ENCODE results near the gene PRDM5. TPM values are rescaled to one million over a fixed set of nuclear protein-coding genes. Genes with fewer than 3 reads are reported as not detected.

Gene PRDM5
- polyA plus RNA-seq, 1 donor from 2014 or later, result 1.6 TPM

- Histone ChIP-seq H3K27me3 (ENCODE audit: insufficient read depth, low read depth, low read length) (no peaks in the 10 kb centered on the region), H4K20me1 (ENCODE audit: insufficient read depth) (no peaks in the 10 kb centered on the region), H3K9me2 (ENCODE audit: insufficient read depth, low read length) (no peaks in the 10 kb centered on the region), H3K4me3 (ENCODE audit: low read length) (no peak overlapping the region), H3K36me3 (ENCODE audit: insufficient read depth, low read length) (no peaks in the 10 kb centered on the region), H2AFZ (ENCODE audit: low read depth, low read length) (no peak overlapping the region), H3F3A (ENCODE audit: insufficient read depth, low read length, poor library complexity, severe bottlenecking) (no peaks in the 10 kb centered on the region), H3K79me2 (replicated peaks; ENCODE audit: insufficient read depth, low read length) (no peaks in the 10 kb centered on the region), H3K27ac (ENCODE audit: low read length) (no peak overlapping the region), H3K9me3 (ENCODE audit: low read length) (no peaks in the 10 kb centered on the region), H3K4me2 (ENCODE audit: low read length) (no peak overlapping the region), H3K9ac (ENCODE audit: low read length) (no peak overlapping the region)
- TF ChIP-seq SMC3 (conservative IDR thresholded peaks at IDR 0.05; ENCODE audit: poor library complexity) (no peak), REST (IDR thresholded peaks at IDR 0.05; ENCODE audit: borderline replicate concordance) (no peak), POLR2AphosphoS5 (IDR thresholded peaks at IDR 0.05) (no peak), CTCF (IDR thresholded peaks at IDR 0.05; ENCODE audit: poor library complexity, severe bottlenecking) (no peak), TAF1 (IDR thresholded peaks at IDR 0.05; ENCODE audit: low read depth) (no peak)
These were observed 121.3 kb downstream of the PRDM5 start for GRCh38 chr4:120801137-120801758.

GRCh38 chr4:120798570-120798969 lies 124.0 kb downstream of the PRDM5 start:
- H4K20me1 ChIP-seq (ENCODE audit: insufficient read depth), result no peaks in the 10 kb centered on the region
- H3K4me3 ChIP-seq (ENCODE audit: low read length), result no peak overlapping the region
- no peaks in the 10 kb centered on the region for H3K9me3 ChIP-seq (ENCODE audit: low read length)
- H3K9ac ChIP-seq (ENCODE audit: low read length), result no peak overlapping the region
- H3K79me2 ChIP-seq (replicated peaks; ENCODE audit: insufficient read depth, low read length), result no peaks in the 10 kb centered on the region
- H3F3A ChIP-seq (ENCODE audit: insufficient read depth, low read length, poor library complexity, severe bottlenecking), result no peaks in the 10 kb centered on the region
- no peaks in the 10 kb centered on the region for H3K27me3 ChIP-seq (ENCODE audit: insufficient read depth, low read depth, low read length)
- no peak overlapping the region for H2AFZ ChIP-seq (ENCODE audit: low read depth, low read length)
- no peak overlapping the region for H3K27ac ChIP-seq (ENCODE audit: low read length)
- H3K9me2 ChIP-seq (ENCODE audit: insufficient read depth, low read length), result no peaks in the 10 kb centered on the region
- no peaks in the 10 kb centered on the region for H3K36me3 ChIP-seq (ENCODE audit: insufficient read depth, low read length)
- TF ChIP-seq MXI1 (conservative IDR thresholded peaks at IDR 0.05; ENCODE audit: poor library complexity, severe bottlenecking), result no peak
- no peak for TF ChIP-seq EZH2 (IDR thresholded peaks at IDR 0.05; ENCODE audit: borderline replicate concordance, insufficient read depth, low read length, poor library complexity, severe bottlenecking)
- no peak for TF ChIP-seq EP300 (conservative IDR thresholded peaks at IDR 0.05; ENCODE audit: poor library complexity, severe bottlenecking)
- no peak for TF ChIP-seq REST (IDR thresholded peaks at IDR 0.05; ENCODE audit: borderline replicate concordance)
- no peak for TF ChIP-seq TAF1 (IDR thresholded peaks at IDR 0.05; ENCODE audit: low read depth)
- TF ChIP-seq POLR2AphosphoS5 (IDR thresholded peaks at IDR 0.05), result no peak
- no peak for TF ChIP-seq CTCF (IDR thresholded peaks at IDR 0.05; ENCODE audit: poor library complexity, severe bottlenecking)
- no peak for TF ChIP-seq SMC3 (conservative IDR thresholded peaks at IDR 0.05; ENCODE audit: poor library complexity)
- no peak for TF ChIP-seq RAD21 (conservative IDR thresholded peaks at IDR 0.05)
- H3K4me2 ChIP-seq (ENCODE audit: low read length), result no peak overlapping the region
